GM19351 (cell line): ENCODE results near the gene INHBB.
"Not testable (repeated sequence)": the region's sequence is repeated elsewhere in the genome, so short reads cannot be mapped to it uniquely, and the experiment has no call there.

Experiments
- ATAC-seq: cut with Tn5 transposase; IDR thresholded peaks from one replicate; pipeline ENCODE4 v1.9.1; 2021; ENCODE audit warnings: mild to moderate bottlenecking, moderate library complexity; ENCODE audit not compliant: unreplicated experiment

The INHBB gene

DNA sequence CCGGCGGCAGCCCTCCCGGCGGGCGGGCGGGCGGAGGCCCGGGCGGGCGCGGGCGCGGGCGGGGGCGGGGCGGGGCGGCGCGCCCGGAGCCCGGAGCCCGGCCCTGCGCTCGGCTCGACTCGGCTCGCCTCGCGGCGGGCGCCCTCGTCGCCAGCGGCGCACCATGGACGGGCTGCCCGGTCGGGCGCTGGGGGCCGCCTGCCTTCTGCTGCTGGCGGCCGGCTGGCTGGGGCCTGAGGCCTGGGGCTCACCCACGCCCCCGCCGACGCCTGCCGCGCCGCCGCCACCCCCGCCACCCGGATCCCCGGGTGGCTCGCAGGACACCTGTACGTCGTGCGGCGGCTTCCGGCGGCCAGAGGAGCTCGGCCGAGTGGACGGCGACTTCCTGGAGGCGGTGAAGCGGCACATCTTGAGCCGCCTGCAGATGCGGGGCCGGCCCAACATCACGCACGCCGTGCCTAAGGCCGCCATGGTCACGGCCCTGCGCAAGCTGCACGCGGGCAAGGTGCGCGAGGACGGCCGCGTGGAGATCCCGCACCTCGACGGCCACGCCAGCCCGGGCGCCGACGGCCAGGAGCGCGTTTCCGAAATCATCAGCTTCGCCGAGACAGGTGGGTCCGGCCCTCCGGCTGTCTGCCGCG, at the start of gene INHBB:
INHBB (plus strand) TSS at position 111 of the 641 bp plus-strand sequence; CDS start at position 164, 53 bp downstream.
- no peak for ATAC-seq

DNA sequence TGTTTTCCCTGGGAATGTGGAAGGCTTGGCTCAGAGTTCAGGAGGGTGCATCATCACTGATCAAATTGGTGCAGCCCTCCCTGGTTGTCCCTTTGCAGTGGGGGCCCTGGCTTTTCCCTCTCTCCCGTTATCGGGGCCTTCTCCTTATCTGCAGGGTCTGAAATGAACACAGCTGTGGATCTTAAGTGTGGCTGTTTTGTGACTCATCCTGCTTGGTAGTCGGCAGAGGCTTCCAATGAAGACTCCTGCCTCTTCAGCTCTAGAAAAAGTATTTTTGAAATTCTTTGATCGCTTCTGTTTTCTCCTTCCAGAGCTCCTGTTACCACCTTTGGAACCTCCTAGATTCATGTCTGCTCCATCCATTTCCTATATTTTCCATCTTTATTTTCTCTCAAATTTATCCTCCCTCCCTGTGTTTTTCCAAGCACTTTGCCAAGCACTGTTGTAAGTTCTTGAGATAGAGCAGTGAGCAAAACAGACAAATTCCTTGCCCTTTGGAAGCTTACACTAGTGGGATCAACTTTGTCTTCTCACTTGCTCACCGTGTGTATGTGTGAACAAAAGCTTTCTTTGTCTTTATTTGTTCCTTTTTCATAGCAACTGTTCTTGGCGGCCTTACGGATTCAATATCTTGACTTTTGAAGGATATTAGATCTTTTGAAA, 47.6 kb upstream of the INHBB start:
- no peak for ATAC-seq

DNA sequence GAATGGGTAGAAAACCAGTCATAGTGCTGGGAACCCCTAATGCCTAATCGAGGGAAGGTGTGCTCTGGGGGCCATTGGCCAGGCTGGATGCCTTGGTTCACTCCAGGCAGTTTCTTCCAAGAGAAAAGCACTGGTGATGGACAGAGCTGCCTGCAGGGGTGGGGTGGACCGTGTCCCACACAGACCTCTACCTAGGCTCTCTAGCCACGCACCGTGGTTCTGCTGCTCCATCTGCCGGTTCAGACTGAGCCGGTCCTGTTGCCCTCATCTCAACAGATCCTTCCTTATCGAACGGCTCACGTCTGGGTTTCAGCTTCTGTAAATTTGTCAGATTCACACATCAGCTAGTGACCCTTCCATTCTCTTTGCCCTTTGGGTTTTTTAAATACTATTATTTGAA, 46.9 kb upstream of the INHBB start:
- no peak for ATAC-seq

DNA sequence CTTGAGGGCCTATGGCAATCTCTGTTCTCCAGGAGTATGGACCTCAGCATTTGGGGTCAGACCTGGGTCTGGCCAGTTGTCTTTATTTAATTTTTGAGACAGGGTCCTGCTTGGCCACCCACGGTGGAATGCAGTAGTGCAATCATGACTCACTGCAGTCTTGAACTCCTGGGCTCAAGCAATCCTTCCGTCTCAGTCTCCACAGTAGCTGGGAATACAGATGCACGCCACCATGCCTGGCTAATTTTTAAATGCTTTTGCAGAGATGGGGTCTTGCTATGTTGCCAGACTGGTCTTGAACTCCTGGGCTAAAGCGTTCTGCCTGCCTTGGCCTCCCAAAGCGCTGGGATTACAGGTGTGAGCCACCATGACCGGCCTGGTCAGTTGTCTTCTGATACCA, 46.4 kb upstream of the INHBB start:
- ATAC-seq: no peak

DNA sequence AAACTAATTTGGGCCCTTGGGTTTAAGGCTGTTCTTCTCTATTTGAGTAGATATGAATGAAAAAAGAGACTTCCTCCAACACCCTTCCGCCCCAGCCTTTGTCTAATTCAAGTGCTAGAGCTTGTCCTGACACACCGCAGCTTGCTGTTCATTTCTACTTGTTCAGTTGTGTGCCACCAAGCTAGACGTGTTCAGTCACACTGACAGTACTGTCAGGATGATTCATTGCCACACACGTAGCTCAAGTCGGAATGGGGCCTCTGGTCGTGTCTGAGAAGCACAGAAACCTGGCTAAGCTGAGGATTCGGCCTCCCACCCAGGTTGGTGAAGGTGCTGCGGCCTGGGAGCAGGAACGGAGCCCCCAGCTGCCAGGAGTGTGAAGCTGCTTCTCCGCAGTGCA, 45.6 kb upstream of the INHBB start:
- ATAC-seq: no peak

DNA sequence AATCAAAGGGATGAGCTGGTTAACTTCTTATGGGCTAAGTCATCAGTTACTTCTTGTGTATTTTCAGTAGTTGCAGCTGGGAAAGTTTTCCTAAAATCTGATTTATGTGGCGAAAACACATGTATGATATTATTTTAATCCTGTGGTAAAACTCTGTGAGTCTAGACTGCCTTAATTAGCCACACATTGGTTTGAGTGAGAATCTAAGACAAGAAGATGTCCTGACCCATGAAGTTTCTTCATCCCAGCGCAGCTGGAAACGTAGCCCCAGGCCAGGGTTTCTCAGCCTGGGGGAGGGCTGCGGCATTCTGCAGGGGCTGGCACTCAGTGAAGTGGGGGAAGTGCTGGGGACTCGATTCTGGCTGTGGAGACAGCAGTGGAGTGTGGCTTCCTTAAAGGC, 44.7 kb upstream of the INHBB start:
- no peak for ATAC-seq

DNA sequence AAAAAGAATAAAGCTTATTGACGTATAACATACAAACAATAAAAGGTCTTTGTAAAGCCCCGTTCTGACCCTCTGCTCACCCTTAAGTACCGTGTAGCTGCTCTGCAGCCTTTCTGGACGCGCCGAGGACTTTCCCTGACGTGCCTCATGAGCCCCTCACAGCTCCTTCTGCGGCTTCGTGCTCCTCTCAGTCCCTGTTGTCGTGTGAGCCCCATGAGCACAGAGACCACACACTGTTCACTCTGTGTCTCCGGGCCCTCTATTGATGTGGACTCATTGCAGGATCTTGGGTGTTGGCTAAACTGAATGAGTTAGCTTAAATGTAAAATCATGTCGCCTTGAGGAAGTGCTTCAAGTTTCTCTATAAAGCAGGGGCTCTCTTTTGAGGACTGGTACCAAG, 43.6 kb upstream of the INHBB start:
- ATAC-seq: no peak

DNA sequence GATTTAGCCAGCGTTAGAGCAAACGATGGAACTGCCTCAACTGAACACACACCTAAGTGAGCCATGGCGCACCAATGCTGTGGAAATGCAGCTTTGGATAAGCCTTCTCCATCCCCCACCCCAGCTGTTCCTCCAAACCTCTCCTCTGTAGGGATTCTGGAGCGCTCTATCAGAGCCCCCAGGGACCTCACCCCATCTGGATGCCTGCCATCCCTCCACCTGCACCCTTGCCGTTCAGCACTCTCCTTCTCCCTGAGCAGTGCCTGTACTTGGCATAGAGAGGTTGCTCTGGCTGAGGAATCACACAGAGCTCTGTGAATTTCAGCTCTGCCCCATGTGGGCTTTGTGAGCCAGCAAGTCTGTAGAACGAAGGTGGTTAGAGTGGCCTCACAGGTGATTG, 42.8 kb upstream of the INHBB start:
- ATAC-seq: no peak

DNA sequence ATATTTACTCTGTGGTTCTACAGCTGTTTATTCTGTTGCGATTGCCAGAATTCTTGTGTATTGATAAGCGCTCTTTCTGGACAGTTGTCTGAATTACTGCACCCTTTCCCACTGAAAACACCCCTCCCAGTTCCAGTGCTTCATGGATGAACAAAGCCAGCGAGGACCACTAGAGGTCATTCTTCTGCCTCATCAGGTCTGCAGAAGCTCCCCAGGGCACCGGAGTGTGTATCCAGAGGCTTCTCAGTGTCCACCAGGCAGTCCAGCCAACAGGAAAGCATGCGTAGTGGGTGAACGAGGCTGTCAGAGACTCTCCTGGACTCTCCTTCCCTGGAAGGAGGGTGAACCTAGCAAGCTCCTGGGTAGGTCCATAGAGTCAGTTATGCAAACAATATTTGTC, 40.6 kb upstream of the INHBB start:
- ATAC-seq: no peak

DNA sequence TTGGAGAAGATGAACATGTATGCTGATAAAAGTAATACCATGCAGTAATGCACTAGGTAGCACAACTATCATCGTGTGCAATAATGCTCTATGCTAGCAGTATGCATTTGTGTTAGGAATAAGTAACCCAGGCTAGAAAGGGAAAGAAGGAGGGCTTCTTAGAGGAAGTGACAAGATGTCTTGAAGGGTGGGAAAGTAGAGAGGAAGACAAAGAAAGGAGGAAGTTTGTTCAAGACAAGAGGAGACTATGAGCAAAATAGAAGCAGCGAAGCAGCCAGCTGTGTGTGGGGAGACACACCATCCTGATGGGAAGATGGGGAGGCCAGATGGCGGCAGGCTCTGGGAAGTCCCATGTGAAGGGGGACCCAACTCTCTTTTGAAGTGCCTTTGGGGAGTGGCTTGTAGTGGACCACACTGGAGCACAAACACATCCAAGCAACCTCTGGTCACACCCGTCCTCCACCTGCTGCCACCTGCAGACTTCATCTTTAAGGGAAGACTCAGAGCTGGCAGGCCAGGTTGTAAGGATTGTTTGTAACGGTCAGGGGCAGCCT, 39.9 kb upstream of the INHBB start:
- ATAC-seq: no peak

DNA sequence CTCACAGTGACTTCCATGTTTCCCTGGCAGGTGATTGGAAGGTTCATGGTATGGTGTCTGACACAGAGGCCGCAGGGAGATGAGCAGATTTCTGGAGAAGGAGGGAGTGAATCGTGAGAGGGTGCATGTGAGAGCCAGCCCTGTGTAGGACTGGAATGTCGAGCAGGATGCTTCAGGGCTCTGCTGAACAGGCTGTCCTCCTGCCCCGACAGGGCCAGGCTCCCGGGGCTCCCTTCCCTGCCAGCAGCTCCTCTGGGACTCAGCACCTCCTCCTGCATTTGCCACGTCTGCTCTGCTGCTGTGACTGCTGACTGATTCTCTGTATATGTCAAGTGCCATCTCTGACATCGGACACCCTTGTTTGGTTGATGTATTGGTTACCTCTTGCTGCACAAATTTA, 38.5 kb upstream of the INHBB start:
- ATAC-seq: no peak

DNA sequence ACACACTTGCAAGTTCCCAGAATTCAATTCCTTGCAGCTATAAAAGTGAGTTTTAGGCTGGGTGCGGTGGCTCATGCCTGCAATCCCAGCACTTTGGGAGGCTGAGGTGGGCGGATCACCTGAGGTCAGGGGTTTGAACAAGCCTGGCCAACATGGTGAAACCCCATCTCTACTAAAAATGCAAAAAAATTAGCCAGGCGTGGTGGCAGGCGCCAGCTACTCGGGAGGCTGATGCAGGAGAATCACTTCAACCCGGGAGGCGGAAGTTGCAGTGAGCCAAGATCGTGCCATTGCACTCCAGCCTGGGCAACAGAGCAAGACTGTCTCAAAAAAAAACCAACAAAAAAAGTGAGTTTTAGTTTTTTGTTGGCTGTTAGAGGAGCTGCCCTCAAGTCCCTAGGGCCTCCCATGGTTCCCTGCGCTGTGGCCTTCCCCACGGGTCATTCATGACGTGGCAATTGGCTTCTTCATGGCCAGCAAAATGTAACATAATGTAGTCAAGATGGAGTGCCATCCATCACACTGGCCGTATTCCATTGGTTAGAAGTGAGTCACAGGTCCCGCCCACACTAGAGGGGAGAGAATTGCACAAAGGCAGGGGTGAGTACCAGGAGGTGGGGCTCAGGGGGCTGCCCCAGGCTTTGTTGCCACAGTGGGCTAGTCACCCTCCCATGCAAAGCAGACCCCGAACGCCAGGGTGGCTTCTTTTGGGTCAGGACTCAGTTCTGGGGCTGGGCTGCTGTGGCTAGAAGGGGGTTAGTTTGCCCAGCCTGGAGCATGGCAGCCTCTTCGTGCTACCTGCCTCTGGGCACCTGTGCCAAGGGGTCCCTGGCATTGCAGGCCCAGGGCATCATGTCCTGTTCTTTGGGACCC, 37.7 kb upstream of the INHBB start:
- no peak for ATAC-seq

DNA sequence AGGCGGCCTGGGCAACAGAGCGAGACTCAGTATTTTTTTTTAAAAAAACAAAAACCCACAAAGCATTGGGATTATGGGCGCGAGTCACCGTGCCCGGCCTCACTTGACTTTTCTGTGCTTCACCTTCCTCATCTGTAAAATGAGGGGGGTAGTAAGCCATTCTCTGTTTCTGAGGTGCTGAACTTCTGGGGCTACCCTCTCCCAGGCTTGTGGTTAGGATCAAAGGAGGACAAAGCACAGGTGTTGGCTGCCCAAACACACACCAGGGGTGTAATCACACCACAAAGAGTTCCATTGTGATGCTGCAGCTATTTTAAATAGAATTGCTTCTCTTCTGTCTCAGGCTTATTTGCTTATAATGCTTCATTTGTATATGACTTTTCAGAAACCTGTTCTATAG, 35.8 kb upstream of the INHBB start:
- peak; percentile 61 for ATAC-seq

DNA sequence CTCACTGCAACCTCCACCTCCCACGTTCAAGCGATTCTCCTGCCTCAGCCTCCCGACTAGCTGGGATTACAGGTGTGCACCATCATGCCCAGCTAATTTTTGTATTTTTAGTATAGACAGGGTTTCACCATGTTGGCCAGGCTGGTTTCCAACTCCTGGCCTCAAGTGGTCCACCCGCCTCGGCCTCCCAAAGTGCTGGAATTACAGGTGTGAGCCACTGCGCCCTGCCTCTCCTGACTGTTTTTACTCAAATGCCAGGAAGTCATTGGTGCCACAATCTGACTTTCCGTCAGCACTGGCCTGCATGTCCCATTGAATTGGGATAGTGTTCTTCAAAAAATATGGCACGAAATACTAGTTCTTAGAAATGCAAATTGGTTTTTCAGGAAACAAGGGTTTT, 35.1 kb upstream of the INHBB start:
- not testable (repeated sequence) for ATAC-seq

DNA sequence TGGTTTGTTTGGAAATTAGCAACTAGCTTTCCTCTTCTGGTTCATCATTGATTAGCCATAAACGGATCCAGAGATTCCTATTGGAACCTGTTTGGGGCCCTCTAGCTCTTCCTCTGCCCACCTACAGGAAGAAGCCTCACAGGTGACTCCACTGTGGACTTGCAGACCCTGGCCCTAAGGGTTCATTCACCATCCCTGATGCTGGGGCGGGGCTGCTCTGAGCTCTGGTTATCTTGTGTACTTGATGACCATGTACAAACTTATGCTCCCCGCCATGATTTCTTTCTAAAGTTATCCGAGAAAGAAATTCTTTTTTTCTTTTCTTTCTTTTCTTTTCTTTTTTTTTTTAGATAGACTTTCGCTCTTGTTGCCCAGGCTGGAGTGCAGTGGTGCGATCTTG, 33.9 kb upstream of the INHBB start:
- ATAC-seq: no peak

DNA sequence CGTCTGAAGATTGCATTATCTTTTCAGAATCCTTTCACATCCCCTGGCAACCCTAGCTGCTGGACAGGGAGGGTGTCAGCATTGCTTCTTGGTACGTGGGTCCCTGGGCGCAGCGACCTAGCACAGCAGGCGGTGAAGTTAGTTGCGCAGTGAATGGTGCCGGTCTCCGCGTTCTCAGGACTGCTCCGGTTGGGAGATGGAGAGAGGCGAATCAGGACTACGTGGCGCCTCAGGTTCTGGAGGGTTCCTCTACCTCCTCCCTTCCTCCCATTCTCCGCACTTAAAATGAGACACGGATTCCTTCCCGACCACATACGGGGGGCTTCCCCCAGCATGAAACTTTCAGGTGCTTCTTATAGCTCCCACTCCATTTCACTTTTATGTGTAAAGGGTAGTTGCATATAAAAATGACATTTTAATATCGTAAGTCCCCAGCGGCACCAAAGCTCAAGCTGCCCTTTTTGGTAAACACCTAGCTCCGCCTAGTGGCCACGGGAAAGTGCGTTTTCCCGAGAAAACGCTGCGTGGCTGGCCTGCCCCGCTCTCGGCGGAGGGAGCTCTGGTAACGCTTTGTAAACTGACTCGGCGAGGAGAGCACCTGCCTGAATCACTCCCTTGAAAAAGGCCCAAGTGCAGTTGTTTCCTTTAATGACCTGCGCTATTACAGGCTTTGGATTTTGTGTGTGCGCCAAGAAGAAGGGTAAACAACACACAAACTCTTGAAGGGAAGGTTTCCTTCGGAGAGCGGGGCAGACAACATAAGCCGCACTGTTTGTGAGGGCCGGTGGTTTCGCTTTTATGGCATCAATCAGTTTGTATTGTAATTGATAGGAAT, 32.9 kb upstream of the INHBB start:
- ATAC-seq: peak; percentile 47

DNA sequence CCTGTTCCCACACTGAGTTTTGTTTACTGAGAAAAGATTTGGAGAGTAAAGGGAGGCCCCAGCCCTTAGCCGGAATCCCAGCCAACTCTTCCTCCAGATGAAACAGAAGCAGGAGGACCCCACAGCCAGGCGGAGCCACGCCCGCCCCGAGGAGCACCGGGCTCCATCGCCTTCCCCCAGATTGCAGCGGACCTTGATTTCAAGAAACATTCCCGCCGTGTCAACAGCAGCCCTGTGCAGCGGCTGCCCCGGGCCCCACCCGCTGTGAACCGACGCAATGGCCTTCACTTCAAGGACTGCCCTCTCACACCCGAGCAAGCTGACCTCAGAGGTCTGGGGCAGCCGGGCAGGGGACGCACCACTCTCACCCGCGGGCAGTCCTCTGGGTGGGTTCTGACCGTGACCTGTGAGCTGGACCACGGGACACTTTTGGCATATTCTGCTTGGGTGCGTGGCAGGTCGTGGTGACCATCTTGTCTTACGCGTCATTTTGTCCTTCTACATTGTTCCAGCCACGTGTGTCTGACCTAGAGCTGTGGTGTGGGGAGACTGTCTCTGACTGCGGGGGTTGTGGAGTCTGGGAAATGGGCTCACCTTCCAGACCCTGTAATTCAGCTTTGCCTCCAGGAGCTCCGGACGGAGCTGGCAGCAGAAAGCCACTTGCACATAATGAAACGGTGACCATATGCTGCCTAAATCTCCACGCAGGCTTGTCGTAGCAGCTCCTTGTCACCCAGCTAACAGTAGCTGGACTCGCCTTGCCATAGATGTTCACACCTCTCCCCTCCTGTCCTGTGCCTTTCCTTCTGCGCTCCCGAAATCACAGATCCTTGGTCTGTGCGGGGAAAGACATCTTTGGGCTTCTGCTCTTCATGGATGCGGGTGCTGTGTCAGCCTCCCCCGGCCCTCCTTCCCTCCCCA, 32.0 kb upstream of the INHBB start:
- no peak for ATAC-seq

DNA sequence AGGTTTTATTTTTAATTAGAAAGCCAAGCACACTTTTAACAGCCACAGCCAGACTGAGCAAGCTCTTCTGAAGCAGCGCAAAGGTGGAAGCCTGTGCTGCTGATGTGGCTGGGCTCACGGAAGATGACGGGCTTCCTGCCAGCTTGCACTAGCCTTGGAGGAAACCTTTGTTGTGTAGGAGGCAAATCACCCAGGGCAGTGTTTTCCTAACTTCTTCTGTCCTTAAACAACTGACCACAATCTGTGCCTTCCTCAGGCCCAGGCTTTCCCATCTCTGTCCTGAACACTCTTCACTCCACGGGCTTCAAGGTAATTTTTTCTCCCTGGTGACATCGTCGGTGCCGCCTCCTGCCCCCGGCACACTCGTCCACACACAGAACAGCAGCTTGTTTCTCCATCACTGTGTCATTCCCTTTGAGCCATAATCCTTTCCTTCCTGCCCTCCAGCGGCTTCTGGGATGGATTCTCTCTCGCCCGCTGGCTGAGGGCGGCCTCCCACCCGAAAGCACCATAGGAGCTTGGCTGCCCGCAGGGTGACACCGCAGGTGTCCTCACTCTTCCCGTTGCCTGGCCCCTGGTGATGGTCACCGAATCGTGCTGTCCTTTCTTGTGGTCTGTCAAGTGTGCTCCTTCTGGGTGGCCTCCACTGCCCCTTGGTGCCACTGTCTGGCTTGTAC, 31.1 kb upstream of the INHBB start:
- no peak for ATAC-seq

DNA sequence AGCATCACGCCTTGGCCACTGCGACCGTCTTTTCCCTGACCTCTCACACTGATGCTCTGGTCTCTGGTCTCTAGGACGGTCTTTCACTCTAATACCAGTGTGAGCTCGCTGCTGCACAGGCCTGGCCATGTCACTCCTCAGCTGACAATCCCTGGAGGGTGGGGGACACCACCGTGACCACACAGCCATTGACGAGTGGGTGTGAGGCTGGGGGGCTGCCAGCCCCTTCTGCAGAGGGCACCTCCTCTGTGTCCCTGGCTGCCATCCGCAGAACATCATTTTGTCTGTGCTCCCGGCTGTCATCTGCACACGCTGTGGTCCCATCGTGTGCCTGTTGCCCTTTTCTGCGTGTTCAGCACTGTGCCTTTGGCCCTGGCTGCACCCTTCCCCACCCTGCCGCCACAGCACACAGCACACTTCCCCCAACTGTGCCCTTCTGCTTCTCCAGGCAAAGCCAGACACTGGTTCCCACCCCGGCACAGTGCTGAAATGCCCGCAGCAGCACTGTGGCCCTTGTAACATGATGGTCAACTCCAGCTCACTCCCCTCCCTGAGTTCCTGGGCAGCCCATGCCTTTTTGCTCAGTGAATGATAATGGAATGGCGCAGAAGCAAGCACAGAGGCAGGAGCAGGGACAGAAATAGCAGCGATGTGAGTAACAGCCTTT, 30.4 kb upstream of the INHBB start:
- ATAC-seq: no peak
